Kidney (tissue), 14 donors: ENCODE results near the gene CLEC16A. TPM values are rescaled to one million over a fixed set of nuclear protein-coding genes. Genes with fewer than 3 reads are reported as not detected.

Experiments used
- DNase-seq, 5 donors: peaks; one replicate each; pipeline ENCODE4 v3.0.0-alpha.2; 2013 to 2020
- FAIRE-seq: peaks from 2 replicates; lab custom pipeline; 2012; peaks lifted over from hg19 to GRCh38; lab: Jason Lieb, UNC
- H3K27ac ChIP-seq, 2 donors: one replicate each; pipeline ENCODE4 v1.7.0; 2013; ENCODE audit warnings: low read depth in 2 of 2, low read length in 2 of 2, inconsistent platforms in 1 of 2
- H3K27me3 ChIP-seq: one replicate; pipeline ENCODE4 v1.7.1; 2013; ENCODE audit warnings: low read length, inconsistent platforms; ENCODE audit not compliant: control insufficient read depth, insufficient read depth
- H3K36me3 ChIP-seq, 3 donors: one replicate each; pipeline versions ENCODE4 v1.7.0 to v1.7.1; 2013; ENCODE audit warnings: low read length in 3 of 3, control low read depth in 1 of 3, inconsistent platforms in 1 of 3; ENCODE audit not compliant: insufficient read depth in 3 of 3, control insufficient read depth in 2 of 3
- H3K4me1 ChIP-seq, 3 donors: one replicate each; pipeline versions ENCODE4 v1.7.0 to v1.7.1; 2013; ENCODE audit warnings: low read length in 3 of 3, inconsistent platforms in 1 of 3, low read depth in 1 of 3; ENCODE audit not compliant: control insufficient read depth in 2 of 3, insufficient read depth in 2 of 3
- H3K4me3 ChIP-seq, 3 donors: one replicate each; pipeline versions ENCODE4 v1.7.0 to v1.8.1; 2013; ENCODE audit warnings: low read length in 3 of 3, control low read depth in 1 of 3, inconsistent platforms in 1 of 3
- H3K9ac ChIP-seq, 3 donors: one replicate each; pipeline versions ENCODE4 v1.7.0 to v1.7.1; 2013; ENCODE audit warnings: low read length in 3 of 3, control low read depth in 1 of 3, inconsistent platforms in 1 of 3
- H3K9me3 ChIP-seq, 3 donors: one replicate each; pipeline versions ENCODE4 v1.7.0 to v1.7.1; 2013; ENCODE audit warnings: low read length in 3 of 3, control low read depth in 1 of 3, inconsistent platforms in 1 of 3; ENCODE audit not compliant: control insufficient read depth in 2 of 3, insufficient read depth in 1 of 3
- intact Hi-C: fragments of 100-400 bp; cut with DNase I; formaldehyde crosslinking; loops from one replicate; pipeline ENCODE4 v1.11.1; 2022
- polyA plus RNA-seq: library from polyadenylated mRNA; stranded (reverse); fragments of 350-450 nt; fragmentation: Illumina TruSeq; extraction: RNeasy Lipid Tissue Mini Kit (QIAGEN cat#74804); gene quantifications from one replicate; pipeline ENCODE4 v1.2.3, GENCODE V29; 2014; ENCODE audit warnings: low read depth, low replicate concordance; ENCODE audit not compliant: insufficient read depth
- total RNA-seq: library from RNA; stranded (reverse); fragmentation: NEBNext Ultra II Directional; extraction: Animal tissue kit (Norgen Biotek cat#: 25700); gene quantifications from one replicate; pipeline ENCODE4 v1.2.1, GENCODE V29; 2021
- TF ChIP-seq, protein P1 (sequence below): IDR thresholded peaks from 3 replicates; pipeline ENCODE4 v1.5.1; 2012; ENCODE audit warnings: mild to moderate bottlenecking, moderate library complexity, borderline replicate concordance; ENCODE audit not compliant: insufficient read depth; ENCODE audit errors: extremely low read depth
- donor health status: control.
- donor health status: control.
- donor health status: control.
- donor health status: control.
- donor health status: control.
- donor health status: DM: yes; HTN: yes; CAD: no.
- donor health status: Normal renal cell carcinoma (clear cell type).

CLEC16A gene
- total and polyA plus RNA-seq, 2 donors from 2014 or later, result 10.8 to 51.9 TPM

- peak overlapping the region; percentile 58 to 66 for H3K27ac ChIP-seq
- H3K36me3 ChIP-seq, result no peaks in the 10 kb centered on the region
- no peaks in the 10 kb centered on the region for H3K27me3 ChIP-seq
- FAIRE-seq (no peak), DNase-seq (peak in 1 of 5 donors; percentile 62)
- peaks cover 19 to 49% (median 31%) of the 10 kb centered on the region in 3 donors for H3K4me1 ChIP-seq
- H3K9ac ChIP-seq, result no peak overlapping the region
- intact Hi-C loops, result no loop called here
- no peak overlapping the region for H3K4me3 ChIP-seq
- H3K9me3 ChIP-seq, result no peaks in the 10 kb centered on the region
- TF ChIP-seq, protein P1, sequence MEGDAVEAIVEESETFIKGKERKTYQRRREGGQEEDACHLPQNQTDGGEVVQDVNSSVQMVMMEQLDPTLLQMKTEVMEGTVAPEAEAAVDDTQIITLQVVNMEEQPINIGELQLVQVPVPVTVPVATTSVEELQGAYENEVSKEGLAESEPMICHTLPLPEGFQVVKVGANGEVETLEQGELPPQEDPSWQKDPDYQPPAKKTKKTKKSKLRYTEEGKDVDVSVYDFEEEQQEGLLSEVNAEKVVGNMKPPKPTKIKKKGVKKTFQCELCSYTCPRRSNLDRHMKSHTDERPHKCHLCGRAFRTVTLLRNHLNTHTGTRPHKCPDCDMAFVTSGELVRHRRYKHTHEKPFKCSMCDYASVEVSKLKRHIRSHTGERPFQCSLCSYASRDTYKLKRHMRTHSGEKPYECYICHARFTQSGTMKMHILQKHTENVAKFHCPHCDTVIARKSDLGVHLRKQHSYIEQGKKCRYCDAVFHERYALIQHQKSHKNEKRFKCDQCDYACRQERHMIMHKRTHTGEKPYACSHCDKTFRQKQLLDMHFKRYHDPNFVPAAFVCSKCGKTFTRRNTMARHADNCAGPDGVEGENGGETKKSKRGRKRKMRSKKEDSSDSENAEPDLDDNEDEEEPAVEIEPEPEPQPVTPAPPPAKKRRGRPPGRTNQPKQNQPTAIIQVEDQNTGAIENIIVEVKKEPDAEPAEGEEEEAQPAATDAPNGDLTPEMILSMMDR, result no peak
Observed at GRCh38 chr16:11076259-11077018, 132.1 kb downstream of the CLEC16A start.

- Histone ChIP-seq H3K9ac (no peak overlapping the region), H3K9me3 (no peaks in the 10 kb centered on the region), H3K36me3 (no peaks in the 10 kb centered on the region), H3K27ac (peak overlapping the region; percentile 71), H3K4me1 (peaks cover 19 to 48% (median 31%) of the 10 kb centered on the region in 3 donors), H3K4me3 (no peak overlapping the region), H3K27me3 (no peaks in the 10 kb centered on the region)
- FAIRE-seq (no peak), DNase-seq (peak in 1 of 5 donors; percentile 73)
- intact Hi-C loops, result no loop called here
- TF ChIP-seq, protein P1, result no peak
Observed at GRCh38 chr16:11078812-11079459, 134.6 kb downstream of the CLEC16A start.

GRCh38 chr16:11079652-11080187, 135.4 kb downstream of the CLEC16A start:
- peak overlapping the region; percentile 68 to 82 for H3K27ac ChIP-seq

More at GRCh38 chr16:11079652-11080187, 135.4 kb downstream of the CLEC16A start:
- no peak overlapping the region for H3K9ac ChIP-seq
- intact Hi-C loops, result no loop called here
- no peaks in the 10 kb centered on the region for H3K9me3 ChIP-seq
- FAIRE-seq (no peak), DNase-seq (peak in 3 of 5 donors; percentile 47 to 76 (median 63))
- H3K27me3 ChIP-seq, result no peaks in the 10 kb centered on the region
- TF ChIP-seq, protein P1, result no peak
- H3K36me3 ChIP-seq, result no peaks in the 10 kb centered on the region
- no peak overlapping the region for H3K4me3 ChIP-seq
- peaks cover 23 to 54% (median 33%) of the 10 kb centered on the region in 3 donors for H3K4me1 ChIP-seq
